Effector memory CD4-positive, alpha-beta T cell (primary cell): ENCODE data around the gene ZNF616.
A peak's percentile ranks its signal among the peaks of the same experiment; 100 is the strongest.

Experiments used
- DNase-seq, 3 donors: peaks; one replicate each; pipeline ENCODE4 v3.0.0-alpha.2; 2020
- H3K27ac ChIP-seq: 2 replicates; pipeline ENCODE4 v1.7.0; 2013; ENCODE audit warnings: mild to moderate bottlenecking, low read length, moderate library complexity; ENCODE audit not compliant: insufficient read depth, poor library complexity, severe bottlenecking
- H3K27me3 ChIP-seq: replicated peaks from 2 replicates; pipeline ENCODE4 v1.7.0; 2013; ENCODE audit warnings: mild to moderate bottlenecking, low read length; ENCODE audit not compliant: insufficient read depth, control insufficient read depth, poor library complexity, severe bottlenecking
- H3K36me3 ChIP-seq: 2 replicates; pipeline ENCODE4 v1.7.0; 2013; ENCODE audit warnings: mild to moderate bottlenecking, low read length, moderate library complexity; ENCODE audit not compliant: control insufficient read depth, insufficient read depth
- H3K4me1 ChIP-seq: 2 replicates; pipeline ENCODE4 v1.7.0; 2013; ENCODE audit warnings: low read length, mild to moderate bottlenecking; ENCODE audit not compliant: control insufficient read depth, insufficient read depth, poor library complexity, severe bottlenecking
- H3K4me3 ChIP-seq: 2 replicates; pipeline ENCODE4 v1.7.0; 2013; ENCODE audit warnings: low read length, low read depth, mild to moderate bottlenecking; ENCODE audit not compliant: insufficient read depth, poor library complexity, severe bottlenecking
- H3K9me3 ChIP-seq: 2 replicates; pipeline ENCODE4 v1.7.0; 2013; ENCODE audit warnings: mild to moderate bottlenecking, low read length, moderate library complexity; ENCODE audit not compliant: control insufficient read depth

The ZNF616 gene

GRCh38 chr19:52069653-52070052, 70.1 kb downstream of the ZNF616 start:
- Histone ChIP-seq H3K27me3 (no peaks in the 10 kb centered on the region), H3K4me3 (no peak overlapping the region), H3K4me1 (no peaks in the 10 kb centered on the region), H3K9me3 (peaks cover 67% of the 10 kb centered on the region), H3K36me3 (peaks cover 82% of the 10 kb centered on the region), H3K27ac (no peak overlapping the region)
- no peak for DNase-seq

GRCh38 chr19:52066258-52066863, 73.4 kb downstream of the ZNF616 start:
- Histone ChIP-seq H3K9me3 (peaks cover 81% of the 10 kb centered on the region), H3K36me3 (peaks cover 57% of the 10 kb centered on the region), H3K4me3 (peak overlapping the region; percentile 20)

DNA sequence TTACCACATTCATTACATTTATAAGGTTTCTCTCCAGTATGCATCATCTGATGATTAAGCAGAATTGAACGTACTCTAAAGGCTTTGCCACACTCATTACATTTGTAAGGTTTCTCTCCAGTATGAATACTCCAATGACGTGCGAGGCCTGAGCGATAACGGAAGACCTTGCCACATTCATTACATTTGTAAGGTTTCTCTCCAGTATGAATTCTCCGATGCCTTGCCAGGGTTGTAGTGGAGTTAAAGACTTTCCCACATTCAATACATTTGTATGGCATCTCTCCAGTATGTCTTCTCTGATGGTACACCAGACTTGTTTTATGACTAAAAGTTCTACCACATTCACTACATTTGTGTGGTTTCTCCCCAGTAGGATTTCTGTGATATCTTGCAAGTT, 74.3 kb downstream of the ZNF616 start:
- peaks cover 48% of the 10 kb centered on the region for H3K36me3 ChIP-seq
- H3K4me1 ChIP-seq: no peaks in the 10 kb centered on the region
- DNase-seq: no peak
- H3K4me3 ChIP-seq: no peak overlapping the region
- H3K27ac ChIP-seq: no peak overlapping the region
- peaks cover 81% of the 10 kb centered on the region for H3K9me3 ChIP-seq
- no peaks in the 10 kb centered on the region for H3K27me3 ChIP-seq

More at GRCh38 chr19:52066258-52066863, 73.4 kb downstream of the ZNF616 start:
- no peak overlapping the region for H3K27ac ChIP-seq
- no peaks in the 10 kb centered on the region for H3K4me1 ChIP-seq
- no peak for DNase-seq
- H3K27me3 ChIP-seq: no peaks in the 10 kb centered on the region
